ENCODE data around the gene CLK1.
"Not testable (repeated sequence)": the region's sequence is repeated elsewhere in the genome, so short reads cannot be mapped to it uniquely, and the experiment has no call there.

The CLK1 gene

GRCh38 chr2:200850512-200851256 lies 13.8 kb downstream of the CLK1 start:
- DNase-seq, result no peak

- DNase-seq, result no peak
Measured at GRCh38 chr2:200847939-200848338, 16.5 kb downstream of the CLK1 start.

DNA sequence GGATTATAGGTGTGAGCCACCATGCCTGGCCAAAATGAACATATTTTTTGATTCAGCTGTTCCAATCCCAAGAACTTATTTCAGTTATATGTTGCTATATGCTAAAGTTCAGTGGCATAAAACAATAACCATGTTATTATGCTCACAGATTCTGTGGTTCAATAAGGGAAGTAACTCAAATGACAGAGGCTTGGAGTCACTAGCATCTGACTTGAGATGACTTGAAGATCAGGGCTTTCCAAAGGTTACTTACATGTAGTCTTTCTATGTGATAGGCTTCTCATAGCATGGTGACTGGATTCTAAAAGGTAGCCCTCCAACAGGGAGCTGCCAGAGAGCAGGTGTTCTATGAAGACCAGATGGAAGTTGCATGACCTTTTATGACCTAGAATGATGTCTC lies 17.2 kb downstream of the CLK1 start:
- no peak for DNase-seq

DNA sequence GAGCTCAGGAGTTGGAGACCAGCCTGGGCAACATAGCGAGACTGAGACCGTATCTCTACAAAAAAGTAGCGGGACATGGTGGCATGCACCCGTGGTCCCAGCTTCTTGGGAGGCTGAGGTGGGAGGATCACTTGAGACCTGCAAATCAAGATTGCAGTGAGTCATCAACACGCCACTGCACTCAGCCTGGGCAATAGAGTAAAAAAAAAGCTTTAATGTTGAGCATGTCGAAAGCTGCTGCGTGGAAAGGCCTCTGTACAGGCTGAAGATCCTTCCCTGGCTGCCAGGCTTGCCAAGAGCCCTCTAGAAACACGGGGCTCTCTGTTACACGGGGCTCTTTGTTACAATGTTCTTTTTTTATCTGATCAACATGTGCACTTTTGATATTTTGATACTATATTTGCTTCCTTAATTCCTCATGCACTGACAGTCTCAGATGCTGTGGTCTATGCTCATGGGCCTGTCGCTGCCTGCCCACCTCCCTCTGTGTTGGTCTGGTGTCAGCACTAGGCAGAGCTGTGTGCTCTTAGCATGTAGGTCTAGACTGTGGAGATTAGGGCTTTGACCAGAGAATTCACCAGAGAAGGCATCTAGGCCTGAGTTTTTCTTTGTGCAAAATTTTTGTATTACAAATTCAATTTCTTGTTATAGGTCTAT lies 18.7 kb downstream of the CLK1 start:
- no peak for DNase-seq

DNA sequence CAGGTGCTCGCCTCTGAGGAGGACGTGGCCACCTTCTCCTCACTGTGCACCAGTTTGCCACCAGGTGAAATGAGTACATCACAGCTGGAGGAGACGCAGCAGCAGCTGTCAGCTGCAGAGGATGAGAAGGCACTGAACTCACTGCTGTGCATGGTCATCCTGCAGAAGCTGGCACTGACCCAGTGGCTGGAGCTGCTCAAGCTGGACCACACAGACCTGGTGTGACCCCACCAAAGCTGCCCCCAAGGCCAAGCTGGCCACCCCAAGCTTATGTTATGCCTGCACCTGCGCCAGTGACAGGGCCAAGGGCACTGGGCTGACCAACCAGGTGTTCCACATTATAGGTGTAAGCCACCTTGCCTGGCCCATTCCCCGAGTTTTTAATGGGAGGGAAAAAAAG lies 19.3 kb downstream of the CLK1 start:
- no peak for DNase-seq

- no peak for DNase-seq
Measured at GRCh38 chr2:200843993-200844948, 20.2 kb downstream of the CLK1 start.

GRCh38 chr2:200839513-200839912 lies 24.9 kb downstream of the CLK1 start:
- no peak for DNase-seq

DNA sequence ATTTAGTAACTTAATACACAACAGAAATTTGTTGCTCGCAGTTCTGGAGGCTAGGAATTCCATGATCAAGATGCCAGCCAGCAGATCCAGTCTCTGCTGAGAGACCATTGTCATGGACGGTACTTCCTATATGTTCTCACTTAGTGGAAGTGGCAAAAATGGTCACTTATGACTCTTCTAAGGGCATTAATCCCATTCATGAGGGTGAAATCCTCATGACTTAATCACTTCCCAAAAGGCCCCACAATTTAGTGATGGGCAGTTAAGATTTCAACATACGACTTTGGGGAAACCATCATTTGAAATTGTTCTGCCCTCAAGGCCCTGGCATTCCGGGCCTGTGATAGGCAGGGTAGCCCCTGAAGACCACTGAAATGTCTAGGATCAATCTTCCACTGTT lies 29.8 kb downstream of the CLK1 start:
- no peak for DNase-seq

DNA sequence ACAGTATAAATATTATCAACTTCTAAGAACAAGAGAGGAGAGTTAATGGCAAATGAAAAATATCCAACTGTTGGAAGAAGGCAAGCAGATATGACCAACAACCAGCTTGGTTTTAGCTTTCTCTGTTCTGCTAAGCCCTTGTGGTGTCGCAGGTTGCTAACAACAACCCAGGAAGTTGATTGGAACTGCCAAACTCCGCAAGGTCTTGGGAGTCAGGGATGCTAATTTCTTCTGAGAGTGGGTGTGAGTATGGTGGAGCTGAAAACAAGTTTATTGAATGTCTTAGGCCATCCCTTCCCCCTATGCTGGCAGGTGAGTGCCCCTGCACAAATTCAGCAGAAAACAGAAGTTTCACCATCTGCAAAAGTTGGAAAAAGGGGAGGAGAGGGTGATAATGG lies 35.2 kb downstream of the CLK1 start:
- DNase-seq, result no peak

- DNase-seq, result no peak
Measured at GRCh38 chr2:200828572-200829257, 35.7 kb downstream of the CLK1 start.

DNA sequence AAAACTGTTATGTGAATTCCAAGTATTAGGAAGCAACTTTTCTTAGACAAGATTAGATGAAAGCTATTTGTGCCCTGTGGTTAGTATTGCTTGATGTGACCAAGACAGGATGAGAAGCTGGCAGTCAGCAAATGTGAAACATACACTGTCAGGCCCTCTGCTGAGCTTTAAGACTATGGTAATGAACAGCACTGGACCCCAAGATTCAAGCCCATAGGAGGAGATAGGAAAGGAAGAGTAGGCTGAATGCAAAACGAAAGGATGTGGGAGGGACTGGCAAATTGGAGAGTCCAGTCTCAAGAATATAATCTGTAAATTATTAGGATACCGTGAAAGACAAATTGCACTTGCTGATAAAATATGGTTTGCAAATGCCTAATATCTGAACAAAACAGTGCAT lies 36.4 kb downstream of the CLK1 start:
- no peak for DNase-seq

DNA sequence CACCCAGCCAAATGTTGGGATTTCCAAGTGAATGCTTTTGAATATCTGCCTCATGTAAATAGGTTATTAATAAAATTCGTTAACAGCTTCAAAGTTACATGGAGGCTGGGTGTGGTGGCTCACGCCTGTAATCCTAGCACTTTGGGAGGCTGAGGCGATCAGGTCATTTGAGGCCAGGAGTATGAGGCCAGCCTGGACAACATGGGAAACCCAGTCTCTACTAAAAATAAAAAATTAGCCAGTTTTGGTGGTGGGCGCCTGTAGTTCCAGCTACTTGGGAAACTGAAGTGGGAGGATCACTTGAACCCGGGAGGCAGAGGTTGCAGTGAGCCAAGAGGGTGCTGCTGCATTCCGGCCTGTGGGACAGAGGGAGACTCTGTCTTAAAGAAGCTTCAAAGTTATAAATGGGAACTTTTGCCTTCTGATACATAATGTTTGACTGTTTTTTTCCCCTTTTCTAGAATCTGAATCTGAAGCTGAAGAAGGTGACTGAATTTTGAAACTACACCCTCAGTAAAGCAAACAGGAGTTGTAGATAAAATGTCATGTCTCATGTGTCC lies 42.7 kb downstream of the CLK1 start:
- no peak for DNase-seq

DNA sequence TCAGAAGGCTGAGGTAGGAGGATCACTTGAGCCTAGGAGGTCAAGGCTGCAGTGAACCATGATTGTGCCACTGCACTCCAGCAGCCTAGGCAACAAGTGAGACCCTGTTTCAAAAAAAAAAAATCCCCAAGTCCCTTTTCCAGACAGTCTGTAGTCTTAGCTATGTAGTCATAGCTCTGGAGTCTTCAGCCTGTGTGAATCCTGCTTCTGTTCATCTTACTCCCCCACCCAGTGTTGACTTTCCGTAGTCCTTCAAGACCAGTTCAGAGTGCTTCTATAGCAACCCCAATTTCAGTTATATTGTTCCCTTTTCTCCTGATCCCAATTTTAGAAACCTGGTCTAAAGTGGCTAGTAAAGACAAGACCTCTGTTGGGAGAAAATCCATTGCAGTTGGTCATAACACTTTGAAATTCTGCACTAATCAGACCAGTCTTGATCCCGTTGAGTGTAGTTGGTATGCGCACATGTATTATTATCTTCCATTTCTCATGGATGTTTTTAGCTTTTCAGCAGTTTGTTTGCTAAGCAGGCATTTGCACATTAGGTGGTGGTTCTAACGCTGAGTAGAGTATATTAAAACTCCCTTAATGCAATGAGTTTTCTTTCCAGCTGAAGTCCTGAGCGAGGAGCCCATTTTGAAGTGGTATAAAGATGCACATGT lies 43.8 kb downstream of the CLK1 start:
- no peak for DNase-seq

DNA sequence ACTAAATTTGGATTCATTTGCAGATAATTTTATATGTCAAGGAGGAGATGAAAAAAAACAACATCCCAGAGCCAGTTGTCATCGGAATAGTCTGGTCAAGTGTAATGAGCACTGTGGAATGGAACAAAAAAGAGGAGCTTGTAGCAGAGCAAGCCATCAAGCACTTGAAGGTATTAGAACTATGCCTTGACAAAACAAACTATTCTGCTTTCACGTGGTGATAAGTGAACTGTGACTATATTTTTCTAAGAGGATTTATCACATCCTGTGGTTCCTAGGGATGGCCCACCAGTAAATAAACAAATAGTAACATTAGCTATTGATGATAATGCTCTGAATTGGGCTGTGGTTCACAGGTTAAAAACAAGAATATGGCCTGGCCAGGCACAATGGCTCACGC lies 45.7 kb downstream of the CLK1 start:
- DNase-seq, result not testable (repeated sequence)

DNA sequence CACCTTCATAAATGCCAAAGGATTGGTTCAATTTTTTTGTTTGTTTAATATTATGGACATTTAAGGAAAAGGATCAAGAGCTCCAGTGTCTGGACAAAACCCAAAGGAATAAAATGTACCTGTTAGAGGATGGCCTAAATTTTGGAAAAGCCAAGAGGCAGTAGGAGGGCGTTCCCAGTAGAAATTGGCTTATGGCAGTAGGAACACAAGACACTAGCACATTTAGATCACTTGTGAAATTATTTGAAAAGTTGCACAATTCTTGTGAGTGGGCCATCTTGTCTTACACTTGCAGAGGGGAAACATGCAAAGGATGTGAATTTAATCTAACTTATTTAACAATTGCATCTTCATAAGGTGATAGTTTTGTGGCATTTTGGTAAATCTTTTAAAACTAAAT lies 49.5 kb downstream of the CLK1 start:
- DNase-seq, result no peak

DNA sequence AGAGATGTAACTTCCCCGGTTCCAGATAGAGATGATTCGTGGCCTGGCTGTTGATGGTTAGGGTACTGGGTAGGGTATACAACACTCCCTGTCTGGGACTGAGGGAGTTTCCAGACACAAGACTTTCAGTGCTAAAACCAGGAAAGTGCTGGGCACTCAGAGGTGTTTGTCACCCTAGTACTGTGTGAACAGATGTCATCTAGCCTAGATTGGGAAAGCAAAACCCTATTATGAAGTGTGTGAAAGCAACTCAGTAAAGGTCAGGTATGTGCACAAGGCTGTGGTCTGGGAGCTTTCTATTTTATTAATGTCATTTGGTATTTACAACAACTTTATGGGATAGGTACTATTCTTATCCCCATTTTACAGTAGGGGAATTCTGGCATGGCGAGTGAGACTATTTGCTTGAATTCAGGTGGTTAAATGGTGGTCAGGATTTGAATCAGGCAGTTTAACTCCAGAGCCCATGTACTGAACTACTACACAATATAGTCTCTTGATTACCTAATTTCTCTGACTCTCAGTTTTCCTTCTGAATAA lies 50.1 kb downstream of the CLK1 start:
- no peak for DNase-seq

DNA sequence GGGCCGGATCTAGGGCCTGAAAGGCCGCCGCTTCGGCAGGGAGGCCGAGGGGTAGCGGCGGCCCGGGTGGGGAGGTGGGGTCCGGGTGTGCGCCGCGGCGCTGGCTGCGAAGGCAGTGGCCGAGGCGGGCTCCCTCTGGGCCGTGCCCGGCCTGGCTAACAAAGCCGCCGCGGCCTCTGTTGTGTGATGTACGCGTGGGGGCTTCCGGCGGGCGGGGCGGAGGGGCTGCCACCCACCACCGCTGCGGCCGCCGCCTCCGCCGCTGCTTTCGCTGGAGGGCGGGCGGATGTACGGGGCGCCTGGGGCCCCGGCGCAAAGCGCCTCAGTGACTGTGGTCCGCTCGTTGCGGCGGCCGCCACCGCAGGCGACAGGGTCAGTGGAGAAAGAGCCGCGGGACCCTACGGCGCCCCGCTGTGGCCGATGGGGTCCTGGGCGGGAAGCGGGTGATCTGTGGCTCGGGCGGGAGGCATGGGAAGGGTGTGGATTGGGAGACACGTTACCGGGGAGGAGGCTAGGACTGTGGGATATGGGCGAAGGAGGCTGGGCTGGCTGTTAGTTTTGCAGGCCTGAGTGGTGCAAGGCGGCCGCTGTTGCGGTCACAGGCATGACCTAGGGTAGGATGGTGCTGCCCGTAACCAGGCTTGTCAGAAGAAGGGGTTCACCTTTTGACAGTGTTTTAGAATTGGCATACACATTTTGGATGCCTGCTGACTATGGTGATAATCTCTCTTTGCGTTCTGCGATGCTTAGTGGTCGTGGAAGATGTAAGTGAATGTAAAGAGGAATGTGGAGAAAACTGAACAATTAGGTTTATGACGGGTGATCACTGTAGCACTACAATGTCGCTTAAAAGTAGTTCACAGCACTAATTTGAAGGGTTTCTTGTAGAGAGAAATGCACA lies 52.1 kb downstream of the CLK1 start:
- DNase-seq, result no peak

DNA sequence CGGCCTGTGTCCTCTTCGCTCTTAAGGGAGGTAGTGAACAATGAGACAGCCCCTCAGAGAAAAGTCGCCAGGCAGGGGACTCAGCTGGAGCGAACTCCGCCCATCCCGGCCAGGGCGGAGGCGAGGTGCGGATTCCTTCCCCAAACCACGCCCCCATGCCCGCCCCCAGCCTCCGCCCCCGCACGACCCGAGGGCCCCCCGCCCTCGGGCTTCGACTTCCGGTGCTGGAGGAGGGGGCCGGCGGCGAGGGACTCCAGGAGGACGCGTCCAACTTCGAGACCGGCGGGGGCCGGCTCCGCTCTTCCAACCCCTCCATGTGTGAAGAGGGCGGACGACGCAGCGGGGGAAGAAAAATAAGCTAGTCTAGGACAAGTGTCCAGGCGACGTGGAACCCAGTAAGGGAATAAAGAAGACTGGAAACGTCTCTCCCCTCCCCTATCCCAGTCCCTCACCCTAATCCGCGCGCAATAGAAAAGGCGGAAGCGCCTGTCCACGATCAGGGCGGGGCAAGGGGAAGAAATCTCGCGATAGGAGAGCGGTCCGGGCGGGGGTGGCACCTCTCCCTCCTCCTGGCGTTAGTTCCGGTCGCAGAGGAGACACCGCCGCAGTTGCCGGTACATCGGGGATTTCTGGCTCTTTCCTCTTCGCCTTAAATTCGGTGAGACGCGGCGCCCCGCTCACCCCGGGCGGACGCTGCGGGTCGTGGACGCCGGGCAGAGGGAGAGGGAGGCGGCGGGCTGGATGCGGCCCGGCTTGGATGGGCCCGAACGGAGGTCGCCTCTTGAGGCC lies 52.9 kb downstream of the CLK1 start, which contains the start of gene BZW1:
Gene BZW1, plus strand, starts transcription at position 578 of the 789 bp plus-strand sequence. CDS start 1,308 bp downstream, outside the sequence.
- peak; percentile 71 for DNase-seq

DNA sequence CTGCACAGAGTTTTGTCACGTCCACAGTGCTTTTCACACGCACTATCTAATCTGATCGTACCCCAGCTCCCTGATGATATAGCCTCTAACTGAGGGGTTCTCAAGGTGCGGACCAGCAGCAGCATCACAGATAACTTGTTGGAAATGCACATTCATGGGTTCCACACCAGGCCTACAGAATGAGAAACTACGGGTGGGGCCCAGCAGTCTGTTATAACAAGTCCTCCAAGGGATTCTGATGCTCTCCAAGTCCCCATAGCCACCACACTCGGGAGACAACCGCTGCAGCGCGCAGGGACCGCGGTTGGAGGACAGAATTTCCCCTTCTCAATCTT lies 53.5 kb downstream of the CLK1 start:
- DNase-seq, result no peak
